Measurements from ENCODE around the gene OLFM1.

DNA sequence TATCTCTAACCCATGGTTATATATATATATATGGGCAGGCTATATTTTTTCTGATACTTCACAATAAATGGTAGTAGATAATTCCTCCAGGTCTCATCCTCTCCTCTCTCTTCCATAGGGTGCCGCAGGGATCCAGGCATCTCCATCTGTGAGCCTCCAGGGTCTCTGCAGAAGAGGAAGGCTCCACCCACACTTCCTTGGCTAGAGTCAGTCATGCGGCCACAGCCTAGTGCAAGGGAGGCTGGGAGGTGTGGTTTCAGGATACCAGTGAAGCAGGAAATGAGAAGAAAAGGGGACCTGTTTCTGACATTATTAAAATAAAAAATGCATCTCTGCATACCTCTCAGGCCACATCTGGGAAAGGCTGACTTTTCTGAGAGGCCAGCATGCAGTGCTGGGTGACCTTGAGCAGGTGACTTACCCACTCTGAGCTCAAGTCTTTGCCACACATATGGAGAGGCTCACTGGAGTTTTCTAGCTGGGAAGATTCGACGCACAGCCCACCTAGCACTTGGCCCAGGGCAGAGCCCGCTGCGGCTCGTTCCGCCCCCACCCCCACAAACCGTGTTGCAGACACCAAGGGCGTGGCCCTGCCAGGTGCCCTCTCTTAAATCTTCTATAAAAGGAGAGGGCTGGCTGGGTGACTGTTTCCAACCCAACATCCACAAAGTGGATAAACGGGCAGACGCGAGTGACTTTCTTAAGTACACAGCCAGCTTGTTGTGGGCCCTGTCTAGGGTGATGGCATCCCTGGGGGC, 47.9 kb downstream of the OLFM1 start:
- TF ChIP-seq, protein P1, sequence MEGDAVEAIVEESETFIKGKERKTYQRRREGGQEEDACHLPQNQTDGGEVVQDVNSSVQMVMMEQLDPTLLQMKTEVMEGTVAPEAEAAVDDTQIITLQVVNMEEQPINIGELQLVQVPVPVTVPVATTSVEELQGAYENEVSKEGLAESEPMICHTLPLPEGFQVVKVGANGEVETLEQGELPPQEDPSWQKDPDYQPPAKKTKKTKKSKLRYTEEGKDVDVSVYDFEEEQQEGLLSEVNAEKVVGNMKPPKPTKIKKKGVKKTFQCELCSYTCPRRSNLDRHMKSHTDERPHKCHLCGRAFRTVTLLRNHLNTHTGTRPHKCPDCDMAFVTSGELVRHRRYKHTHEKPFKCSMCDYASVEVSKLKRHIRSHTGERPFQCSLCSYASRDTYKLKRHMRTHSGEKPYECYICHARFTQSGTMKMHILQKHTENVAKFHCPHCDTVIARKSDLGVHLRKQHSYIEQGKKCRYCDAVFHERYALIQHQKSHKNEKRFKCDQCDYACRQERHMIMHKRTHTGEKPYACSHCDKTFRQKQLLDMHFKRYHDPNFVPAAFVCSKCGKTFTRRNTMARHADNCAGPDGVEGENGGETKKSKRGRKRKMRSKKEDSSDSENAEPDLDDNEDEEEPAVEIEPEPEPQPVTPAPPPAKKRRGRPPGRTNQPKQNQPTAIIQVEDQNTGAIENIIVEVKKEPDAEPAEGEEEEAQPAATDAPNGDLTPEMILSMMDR (IDR thresholded peaks at IDR 0.05) = no peak
- TF ChIP-seq EZH2 (IDR thresholded peaks at IDR 0.05; ENCODE audit: borderline replicate concordance, insufficient read depth, low read depth, low read length, poor library complexity, severe bottlenecking) = no peak
